ENCODE results near the gene OSTC.

Gene OSTC

DNA sequence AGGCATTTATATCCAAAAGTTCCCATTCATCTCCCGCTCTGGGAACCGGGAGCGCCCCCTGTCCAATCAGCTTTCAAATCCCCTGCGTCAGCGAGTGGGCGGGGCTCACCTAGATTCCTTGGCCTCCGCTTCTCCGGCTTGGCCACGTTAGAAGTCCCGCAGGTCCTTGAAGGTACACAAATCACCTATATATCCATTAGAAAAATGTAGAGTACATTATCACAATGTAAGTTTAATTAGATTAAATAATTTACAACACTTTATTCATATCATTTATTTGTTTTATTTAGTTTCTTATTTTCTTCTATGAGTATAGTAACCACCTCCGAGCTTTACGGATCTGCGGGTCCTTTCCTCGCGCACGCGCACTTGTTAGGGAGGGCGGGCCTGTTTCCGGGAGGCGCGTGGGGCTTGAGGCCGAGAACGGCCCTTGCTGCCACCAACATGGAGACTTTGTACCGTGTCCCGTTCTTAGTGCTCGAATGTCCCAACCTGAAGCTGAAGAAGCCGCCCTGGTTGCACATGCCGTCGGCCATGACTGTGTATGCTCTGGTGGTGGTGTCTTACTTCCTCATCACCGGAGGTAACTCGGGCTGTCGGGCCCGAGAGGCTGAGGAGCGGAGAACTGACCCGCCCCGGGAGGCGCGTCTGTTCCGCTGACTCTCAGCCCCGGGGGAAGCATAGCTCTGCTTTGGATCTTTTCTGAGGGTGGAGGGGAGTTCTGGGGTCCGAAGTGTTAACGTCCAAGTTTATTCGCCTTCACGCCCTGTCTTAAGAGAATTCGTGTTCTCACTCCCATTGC, at the start of gene OSTC:
OSTC (plus strand) TSS at position 388 of the 802 bp plus-strand sequence; CDS start at position 445, 57 bp downstream.
- DNase-seq (ENCODE audit: low read depth) = peak; percentile 88

GRCh38 chr4:108601106-108601505, 49.3 kb upstream of the OSTC start:
- no peak for DNase-seq (ENCODE audit: low read depth)

- no peak for DNase-seq (ENCODE audit: low read depth)
Measured at GRCh38 chr4:108601532-108601931, 48.9 kb upstream of the OSTC start.

DNA sequence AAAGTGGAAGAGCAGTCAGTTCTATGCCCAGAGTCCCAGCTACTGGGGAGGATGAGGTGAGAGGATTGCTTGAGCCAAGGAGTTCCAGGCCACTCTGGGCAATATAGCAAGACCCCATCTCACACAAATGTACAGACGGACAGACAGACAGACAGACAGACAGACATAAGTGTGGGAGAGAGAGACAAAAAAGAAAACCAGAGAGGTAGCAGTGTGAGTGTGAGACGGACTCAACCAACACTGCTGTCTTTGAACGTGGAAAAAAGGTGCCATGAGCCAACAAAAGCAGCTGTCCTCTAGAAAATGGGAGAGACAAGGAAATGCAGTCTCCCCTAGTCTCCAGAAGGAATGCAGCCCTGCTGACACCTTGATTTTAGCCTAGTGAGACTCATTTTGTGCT, 48.2 kb upstream of the OSTC start:
- no peak for DNase-seq (ENCODE audit: low read depth)

DNA sequence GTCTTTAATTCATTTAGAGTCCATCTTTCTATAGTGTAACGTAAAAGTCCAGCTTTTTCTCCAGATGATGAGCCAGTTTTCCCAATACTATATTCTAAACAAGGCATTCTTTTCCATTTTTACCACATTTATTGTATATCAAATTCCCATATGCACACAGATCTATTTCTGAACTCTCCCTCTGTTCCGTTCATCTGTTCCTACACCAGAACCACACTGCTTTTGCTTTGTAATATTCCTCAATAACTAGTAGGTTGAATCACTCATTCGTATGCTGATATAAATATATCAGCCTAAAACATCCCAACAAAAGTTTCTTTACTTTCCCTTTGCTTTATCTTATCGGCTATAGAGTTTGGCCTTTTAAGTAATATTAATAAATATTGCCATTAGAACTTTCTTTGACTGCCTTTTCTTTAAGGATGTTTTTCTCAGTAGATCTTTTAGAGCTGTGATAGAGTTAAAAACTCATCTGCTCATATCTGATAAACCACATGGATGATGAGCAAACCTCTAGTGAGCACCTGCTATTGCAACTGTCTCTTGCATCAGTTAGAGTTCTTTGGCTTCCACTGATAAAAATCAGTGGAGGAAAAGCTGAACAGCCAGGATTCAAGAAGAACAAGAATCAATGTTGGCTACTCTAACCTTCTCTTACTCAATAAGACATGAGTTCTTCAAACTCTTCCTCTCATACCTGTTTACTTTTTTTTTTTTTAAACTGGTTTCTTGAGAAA, 43.2 kb upstream of the OSTC start:
- DNase-seq (ENCODE audit: low read depth) = no peak

GRCh38 chr4:108611365-108611764, 39.0 kb upstream of the OSTC start:
- no peak for DNase-seq (ENCODE audit: low read depth)

DNA sequence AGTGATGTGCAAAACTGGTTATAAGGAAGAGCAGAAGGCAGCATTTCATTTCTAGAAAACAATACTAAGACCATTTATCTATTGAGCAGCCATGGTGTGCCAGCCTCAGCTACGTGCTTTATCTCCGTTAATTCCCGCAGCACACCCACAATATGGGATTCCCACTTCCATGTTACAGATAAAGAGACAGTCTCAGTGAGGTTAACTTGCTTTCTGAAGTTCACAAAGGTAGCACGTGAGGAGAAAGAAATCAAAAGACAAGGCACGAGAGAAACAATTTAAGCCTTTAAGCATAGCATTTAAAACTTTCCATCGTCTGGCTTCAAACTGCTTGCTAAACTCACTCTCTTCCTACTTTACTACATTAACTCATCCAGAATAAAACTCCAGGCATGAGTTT, 38.0 kb upstream of the OSTC start:
- DNase-seq (ENCODE audit: low read depth) = no peak

GRCh38 chr4:108619372-108620100, 30.9 kb upstream of the OSTC start:
- DNase-seq (ENCODE audit: low read depth) = no peak

DNA sequence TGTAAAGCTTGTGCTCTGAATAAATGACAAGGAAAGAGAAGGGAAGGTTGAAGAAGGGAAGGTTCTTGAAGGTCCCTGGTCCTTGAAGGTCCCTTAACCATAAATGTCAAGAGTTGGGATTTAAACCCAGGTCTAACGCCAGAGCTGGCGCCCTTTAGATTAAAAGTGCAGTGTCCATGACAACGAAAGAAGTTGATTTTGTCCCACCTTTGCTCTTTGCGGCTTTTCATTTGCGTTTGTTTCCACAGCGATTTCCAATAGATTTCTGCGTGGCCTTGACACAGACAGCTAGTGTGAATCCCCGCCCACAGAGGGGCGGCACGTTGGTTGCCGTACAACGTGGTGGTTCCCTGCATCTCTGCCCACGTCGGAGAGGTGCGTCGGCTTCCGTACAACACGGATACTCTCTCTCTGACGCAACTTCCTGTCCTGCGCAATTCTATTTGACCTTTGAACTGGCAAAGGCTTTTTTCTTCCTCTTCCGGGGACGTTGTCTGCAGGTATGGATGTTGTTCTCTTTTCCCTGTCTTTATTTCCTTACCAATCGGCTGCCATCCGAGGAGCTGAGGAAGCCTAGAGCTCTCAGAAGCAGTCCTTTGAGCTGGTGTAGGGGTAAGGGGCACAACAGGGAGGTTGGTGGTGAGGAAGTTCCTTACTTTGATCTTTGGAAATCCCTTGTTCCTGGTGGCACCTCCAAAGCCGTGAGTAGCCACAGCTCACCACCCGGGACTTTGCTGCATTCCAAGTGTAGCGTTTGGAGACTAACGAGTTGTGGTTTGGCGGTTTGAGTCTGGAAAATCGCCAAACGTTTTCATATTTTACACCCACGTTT, 30.1 kb upstream of the OSTC start, which contains the start of gene RPL34:
RPL34 (plus strand) TSS at position 476 of the 832 bp plus-strand sequence. CDS start 1,384 bp downstream, outside the sequence.
- DNase-seq (ENCODE audit: low read depth) = peak; percentile 95

- no peak for DNase-seq (ENCODE audit: low read depth)
Measured at GRCh38 chr4:108620933-108621905, 29.2 kb upstream of the OSTC start.

- no peak for DNase-seq (ENCODE audit: low read depth)
Measured at GRCh38 chr4:108622022-108622421, 28.4 kb upstream of the OSTC start.

DNA sequence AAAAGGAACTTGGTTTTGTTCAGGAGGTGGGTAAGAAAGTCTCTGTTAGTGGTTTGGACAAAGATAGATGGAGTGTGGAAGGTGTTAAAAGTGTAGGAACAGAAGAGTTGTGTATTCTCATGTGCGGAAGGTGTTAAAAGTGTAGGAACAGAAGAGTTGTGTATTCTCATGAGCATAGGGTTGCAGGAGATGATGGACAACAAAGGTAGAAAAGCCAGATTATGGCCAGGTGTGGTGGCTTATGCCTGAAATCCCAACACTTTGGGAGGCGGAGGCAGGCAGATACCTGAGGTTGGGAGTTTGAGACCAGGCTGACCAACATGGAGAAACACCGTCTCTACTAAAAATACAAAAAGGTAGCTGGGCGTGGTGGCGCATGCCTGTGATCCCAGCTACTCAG, 27.6 kb upstream of the OSTC start:
- DNase-seq (ENCODE audit: low read depth) = no peak

DNA sequence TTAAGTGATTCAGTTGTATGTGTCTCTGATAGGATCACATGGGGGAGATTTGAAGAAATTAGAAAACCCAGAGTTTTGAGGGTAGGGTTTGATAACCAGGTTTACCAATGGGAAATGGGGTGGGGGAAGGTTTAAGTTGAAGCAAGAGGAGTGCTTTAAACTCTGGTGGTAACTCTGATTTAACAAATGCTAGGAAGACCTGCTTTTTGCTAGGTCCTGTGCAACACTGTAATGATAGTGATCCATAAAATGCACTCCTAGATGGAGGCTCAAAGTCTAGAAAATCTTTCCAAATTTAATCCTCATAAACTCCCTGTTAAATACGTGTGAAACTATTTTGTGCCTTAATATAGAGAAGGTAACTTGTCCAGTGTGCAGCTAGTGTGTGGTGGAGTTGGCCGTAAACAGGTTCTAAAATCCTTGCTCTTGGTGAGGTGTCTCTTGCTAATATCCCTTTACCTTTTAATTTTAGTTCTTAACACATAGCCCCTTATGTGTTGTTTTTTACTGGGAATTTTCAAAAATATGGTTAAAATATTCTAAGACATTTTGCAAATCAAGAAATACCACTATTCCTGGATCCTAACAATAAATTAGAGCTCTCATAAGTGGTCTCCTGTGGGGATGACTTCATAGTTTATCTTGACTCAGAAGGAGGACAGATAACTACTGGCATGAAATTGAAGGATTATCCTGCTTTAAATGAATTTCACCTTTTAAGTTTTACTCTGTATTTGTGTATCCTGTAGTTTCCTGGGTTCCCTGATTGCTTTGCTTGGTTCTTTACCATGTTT, 25.9 kb upstream of the OSTC start:
- DNase-seq (ENCODE audit: low read depth) = no peak

DNA sequence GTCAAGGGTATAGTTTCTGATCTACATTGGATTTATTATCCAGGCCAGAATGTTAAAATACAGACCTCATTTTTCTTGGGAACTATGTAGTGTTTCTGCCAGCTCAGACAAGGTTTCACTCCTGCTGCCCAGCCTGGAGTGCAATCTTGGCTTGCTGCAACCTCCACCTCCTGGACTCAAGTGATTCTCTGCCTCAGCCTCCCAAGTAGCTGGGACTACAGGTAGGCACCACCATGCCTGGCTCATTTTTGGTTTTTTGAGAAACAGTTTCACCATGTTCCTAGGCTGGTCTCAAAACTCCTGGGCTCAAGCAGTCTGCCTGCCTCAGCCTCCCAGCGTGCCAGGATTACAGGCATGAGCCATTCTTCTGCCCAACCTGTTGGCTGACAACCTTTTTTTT, 24.3 kb upstream of the OSTC start:
- DNase-seq (ENCODE audit: low read depth) = no peak

DNA sequence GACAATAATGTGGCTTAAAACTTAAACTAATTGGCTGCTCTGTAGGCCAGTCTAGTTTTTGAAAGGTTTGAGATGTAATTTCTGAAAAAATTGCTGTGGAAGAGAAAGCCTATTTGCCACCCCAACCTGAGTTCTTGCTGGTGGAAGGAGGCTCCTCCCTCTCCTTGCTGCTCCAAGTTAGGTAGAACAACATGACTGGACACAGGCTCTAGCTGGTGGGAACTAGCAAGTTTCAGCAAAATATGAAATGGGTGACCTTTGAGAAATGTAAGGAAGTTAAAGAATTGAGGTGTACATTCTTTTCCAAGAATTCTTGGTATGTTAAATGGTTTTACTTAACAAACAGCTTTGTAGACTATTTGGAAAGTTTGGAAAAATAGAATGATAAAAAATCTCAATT, 22.0 kb upstream of the OSTC start:
- no peak for DNase-seq (ENCODE audit: low read depth)

GRCh38 chr4:108635070-108635655, 15.2 kb upstream of the OSTC start:
- DNase-seq (ENCODE audit: low read depth) = no peak

DNA sequence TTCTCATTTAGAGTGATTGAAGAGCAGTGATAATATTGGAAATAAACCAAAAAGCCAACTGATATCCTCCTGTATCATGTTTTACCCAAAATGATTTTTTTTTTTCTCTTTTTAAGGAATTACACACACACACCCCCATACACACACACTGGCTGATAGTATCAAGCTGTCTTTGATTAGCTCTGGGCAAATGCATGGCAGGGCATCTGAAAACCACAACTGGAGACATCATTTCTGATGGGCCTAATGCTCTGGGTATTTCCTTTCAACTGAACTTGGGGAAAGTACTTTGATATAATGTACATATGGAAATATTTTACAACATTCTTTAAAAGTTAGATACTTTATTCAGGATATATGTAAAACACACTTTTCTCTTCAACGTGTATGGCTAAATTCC, 14.2 kb upstream of the OSTC start:
- DNase-seq (ENCODE audit: low read depth) = no peak

- DNase-seq (ENCODE audit: low read depth) = no peak
Measured at GRCh38 chr4:108637856-108638255, 12.5 kb upstream of the OSTC start.

DNA sequence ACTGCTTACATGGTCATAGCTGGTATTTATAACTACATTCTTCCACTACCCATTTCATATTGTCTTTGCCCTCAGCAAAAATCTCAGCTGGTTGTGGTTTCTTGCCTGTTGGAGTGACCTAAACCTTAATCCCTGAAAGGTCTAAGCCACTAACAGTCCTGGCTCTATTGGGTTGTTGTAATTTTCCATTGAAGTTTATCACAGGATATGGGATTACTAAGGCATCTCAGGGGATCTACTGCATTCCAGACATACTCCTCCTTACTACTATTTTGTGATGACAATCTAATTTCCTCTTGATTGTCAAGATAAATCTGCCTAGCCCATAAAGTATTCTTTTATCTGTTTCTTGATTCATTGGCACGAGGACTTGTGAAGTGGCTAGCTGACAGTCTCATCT, 6.2 kb upstream of the OSTC start:
- DNase-seq (ENCODE audit: low read depth) = no peak

Data from stimulated activated CD8-positive, alpha-beta memory T cell treated with anti-CD3 and anti-CD28 coated beads, Interleukin-15, amount 100 ng/mL, for 1 hour (primary cell).